Measurements from ENCODE around the gene DRC7.

Gene DRC7

DNA sequence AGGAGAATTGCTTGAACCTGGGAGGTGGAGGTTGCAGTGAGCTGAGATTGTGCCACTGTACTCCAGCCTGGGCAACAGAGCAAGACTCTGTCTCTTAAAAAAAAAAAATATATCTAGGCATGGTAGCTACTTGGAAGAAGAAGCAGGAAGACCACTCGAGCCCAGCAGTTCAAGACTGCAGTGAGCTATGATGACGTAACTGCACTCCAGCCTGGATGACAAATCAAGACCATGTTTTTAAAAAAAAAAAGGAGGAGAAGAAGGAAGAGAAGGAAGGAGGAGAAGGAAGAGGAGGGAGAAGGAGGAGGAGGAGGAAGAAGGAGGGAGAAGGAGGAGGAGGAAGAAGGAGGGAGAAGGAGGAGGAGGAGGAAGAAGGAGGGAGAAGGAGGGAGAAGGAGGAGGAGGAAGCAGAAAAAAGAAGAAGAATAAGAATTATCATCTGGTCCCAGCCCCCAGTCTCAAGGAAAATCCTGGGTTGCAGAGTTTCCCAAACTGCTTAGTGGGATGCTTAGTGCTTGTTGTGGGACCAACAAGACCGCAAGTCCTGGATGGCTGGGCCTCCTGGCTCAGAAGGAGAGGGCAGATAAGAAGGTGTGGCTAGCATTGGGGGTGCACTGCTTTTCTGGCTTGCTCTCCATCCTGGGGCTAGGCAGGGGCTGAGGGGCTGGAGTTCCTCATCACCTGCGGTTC is 3.7 kb upstream of the DRC7 start:
- H3K4me3 ChIP-seq (ENCODE audit: low read length) = no peak overlapping the region
- no peaks in the 10 kb centered on the region for H3K36me3 ChIP-seq (ENCODE audit: insufficient read depth, low read depth, low read length)
- H3K27ac ChIP-seq (ENCODE audit: low read length) = no peak overlapping the region
- H3K4me1 ChIP-seq (ENCODE audit: insufficient read depth, low read length) = no peaks in the 10 kb centered on the region
- no peaks in the 10 kb centered on the region for H3K9me3 ChIP-seq (ENCODE audit: insufficient read depth, low read depth, low read length)
- H3K27me3 ChIP-seq (ENCODE audit: insufficient read depth, low read length) = no peaks in the 10 kb centered on the region
- no peak overlapping the region for H3K9ac ChIP-seq (ENCODE audit: low read depth, low read length)

DNA sequence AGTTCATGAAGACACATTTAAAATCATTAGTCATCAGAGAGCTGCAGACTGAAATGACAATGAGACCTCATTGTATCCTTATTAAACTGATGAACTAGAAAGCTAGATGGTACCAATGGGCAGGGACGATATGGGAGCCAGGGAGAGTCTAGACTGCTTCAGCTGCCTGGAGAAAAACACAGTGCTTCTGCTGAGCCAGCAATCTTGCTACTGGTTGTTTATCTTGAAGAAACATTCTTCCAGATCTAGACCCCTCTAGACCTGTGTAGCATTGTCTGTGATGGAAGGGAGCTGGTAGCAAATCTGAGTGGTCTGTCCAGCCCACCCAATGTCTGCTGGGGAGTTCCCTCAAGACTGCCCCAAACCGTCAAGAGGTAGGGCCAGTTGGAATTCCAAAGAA is 2.0 kb upstream of the DRC7 start:
- Histone ChIP-seq H3K9ac (ENCODE audit: low read depth, low read length) (no peak overlapping the region), H3K27ac (ENCODE audit: low read length) (no peak overlapping the region), H3K9me3 (ENCODE audit: insufficient read depth, low read depth, low read length) (no peaks in the 10 kb centered on the region), H3K4me1 (ENCODE audit: insufficient read depth, low read length) (no peaks in the 10 kb centered on the region), H3K4me3 (ENCODE audit: low read length) (no peak overlapping the region), H3K36me3 (ENCODE audit: insufficient read depth, low read depth, low read length) (no peaks in the 10 kb centered on the region), H3K27me3 (ENCODE audit: insufficient read depth, low read length) (no peaks in the 10 kb centered on the region)

DNA sequence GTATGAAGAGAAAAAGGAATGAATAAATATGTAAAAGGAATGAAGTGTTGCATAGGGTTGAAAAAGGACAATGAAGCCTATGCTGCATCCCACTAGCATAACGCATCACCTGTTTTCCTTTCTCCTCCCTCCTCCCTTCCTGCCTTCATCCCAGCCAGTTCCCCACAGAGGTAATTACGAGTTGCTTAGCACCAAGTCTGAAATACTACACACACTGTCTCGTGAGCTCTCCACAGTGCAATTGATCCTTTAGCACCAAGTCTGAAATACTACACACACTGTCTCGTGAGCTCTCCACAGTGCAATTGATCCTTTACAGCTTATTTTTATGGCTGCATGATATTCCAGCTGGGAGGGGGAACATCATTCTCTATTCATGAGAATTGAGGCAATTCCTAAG is 1.1 kb upstream of the DRC7 start:
- Histone ChIP-seq H3K27ac (ENCODE audit: low read length) (no peak overlapping the region), H3K4me1 (ENCODE audit: insufficient read depth, low read length) (no peaks in the 10 kb centered on the region), H3K27me3 (ENCODE audit: insufficient read depth, low read length) (no peaks in the 10 kb centered on the region)

DNA sequence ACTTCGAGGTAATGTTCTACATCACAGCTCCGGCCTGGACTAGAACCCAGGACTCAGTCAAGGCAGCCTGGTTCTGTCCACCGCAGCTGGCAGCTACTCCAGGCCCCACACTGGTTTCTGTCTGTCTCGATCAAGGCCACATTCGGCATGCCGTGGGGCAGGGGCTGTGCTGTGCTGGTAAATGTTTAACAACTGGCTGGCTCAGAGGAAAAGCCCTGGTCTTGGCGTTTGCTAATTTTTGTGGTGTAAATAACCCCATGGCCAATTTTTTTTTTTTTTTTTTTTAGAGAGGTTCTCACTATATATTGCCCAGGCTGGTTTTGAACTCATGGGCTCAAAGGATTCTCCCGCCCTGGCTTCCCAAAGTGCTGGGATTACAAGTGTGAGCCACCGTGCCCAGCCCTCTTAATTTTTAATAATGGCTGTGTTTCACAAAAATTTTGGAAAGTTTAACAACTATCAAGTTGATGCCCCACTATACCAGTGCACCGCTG is 328 bp upstream of the DRC7 start:
- Histone ChIP-seq H3K36me3 (ENCODE audit: insufficient read depth, low read depth, low read length) (no peaks in the 10 kb centered on the region), H3K27me3 (ENCODE audit: insufficient read depth, low read length) (no peaks in the 10 kb centered on the region), H3K4me3 (ENCODE audit: low read length) (no peak overlapping the region), H3K4me1 (ENCODE audit: insufficient read depth, low read length) (no peaks in the 10 kb centered on the region), H3K9ac (ENCODE audit: low read depth, low read length) (no peak overlapping the region), H3K27ac (ENCODE audit: low read length) (no peak overlapping the region), H3K9me3 (ENCODE audit: insufficient read depth, low read depth, low read length) (no peaks in the 10 kb centered on the region)

More for the DNA sequence above, 1.1 kb upstream of the DRC7 start:
- Histone ChIP-seq H3K9ac (ENCODE audit: low read depth, low read length) (no peak overlapping the region), H3K4me3 (ENCODE audit: low read length) (no peak overlapping the region), H3K9me3 (ENCODE audit: insufficient read depth, low read depth, low read length) (no peaks in the 10 kb centered on the region), H3K36me3 (ENCODE audit: insufficient read depth, low read depth, low read length) (no peaks in the 10 kb centered on the region)

DNA sequence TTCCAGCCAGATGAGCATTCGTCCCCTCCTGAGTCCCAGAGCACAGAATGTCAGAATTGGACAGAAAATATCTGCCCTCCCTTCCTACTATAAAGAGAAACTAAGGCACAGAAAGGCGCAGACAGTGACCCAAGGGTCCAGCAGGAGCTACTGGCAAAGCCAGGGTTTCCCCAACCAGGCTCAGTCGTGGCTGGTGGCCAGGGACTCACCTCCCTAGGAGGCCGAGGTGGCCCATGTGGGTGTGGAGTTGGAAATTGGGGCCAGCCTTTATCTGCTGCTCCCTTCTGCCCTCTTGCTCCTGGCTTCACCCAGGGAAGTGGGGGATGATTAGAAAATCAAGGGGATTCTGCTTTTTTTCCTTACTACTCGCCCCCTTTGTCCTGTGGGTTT is 1.1 kb downstream of the DRC7 start:
- H3K27me3 ChIP-seq (ENCODE audit: insufficient read depth, low read length) = no peaks in the 10 kb centered on the region
- no peaks in the 10 kb centered on the region for H3K4me1 ChIP-seq (ENCODE audit: insufficient read depth, low read length)
- no peaks in the 10 kb centered on the region for H3K36me3 ChIP-seq (ENCODE audit: insufficient read depth, low read depth, low read length)
- no peak overlapping the region for H3K27ac ChIP-seq (ENCODE audit: low read length)
- H3K4me3 ChIP-seq (ENCODE audit: low read length) = no peak overlapping the region
- H3K9me3 ChIP-seq (ENCODE audit: insufficient read depth, low read depth, low read length) = no peaks in the 10 kb centered on the region
- H3K9ac ChIP-seq (ENCODE audit: low read depth, low read length) = no peak overlapping the region

DNA sequence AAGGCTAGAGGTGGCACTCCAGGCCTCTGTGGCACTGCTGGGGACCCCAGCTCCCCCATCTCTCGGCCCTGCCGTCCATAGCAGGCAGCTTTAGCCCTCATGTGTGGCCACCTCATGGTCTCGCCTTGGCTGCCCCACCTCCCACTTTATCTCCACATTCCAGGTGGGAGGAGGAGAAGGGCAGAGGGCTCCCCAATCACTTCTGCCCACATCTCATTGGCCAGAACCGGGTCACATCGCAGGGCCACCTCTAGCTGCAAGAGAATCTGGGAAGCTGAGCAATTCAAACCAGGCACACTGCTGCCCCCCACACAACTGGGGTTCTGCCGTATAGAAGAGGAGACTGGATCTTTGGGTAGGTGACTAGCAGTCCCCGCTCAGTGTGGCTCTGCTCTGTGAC is 1.6 kb downstream of the DRC7 start:
- no peak overlapping the region for H3K4me3 ChIP-seq (ENCODE audit: low read length)
- no peak overlapping the region for H3K27ac ChIP-seq (ENCODE audit: low read length)
- H3K9ac ChIP-seq (ENCODE audit: low read depth, low read length) = no peak overlapping the region
- H3K9me3 ChIP-seq (ENCODE audit: insufficient read depth, low read depth, low read length) = no peaks in the 10 kb centered on the region
- H3K36me3 ChIP-seq (ENCODE audit: insufficient read depth, low read depth, low read length) = no peaks in the 10 kb centered on the region
- H3K27me3 ChIP-seq (ENCODE audit: insufficient read depth, low read length) = no peaks in the 10 kb centered on the region
- no peaks in the 10 kb centered on the region for H3K4me1 ChIP-seq (ENCODE audit: insufficient read depth, low read length)

DNA sequence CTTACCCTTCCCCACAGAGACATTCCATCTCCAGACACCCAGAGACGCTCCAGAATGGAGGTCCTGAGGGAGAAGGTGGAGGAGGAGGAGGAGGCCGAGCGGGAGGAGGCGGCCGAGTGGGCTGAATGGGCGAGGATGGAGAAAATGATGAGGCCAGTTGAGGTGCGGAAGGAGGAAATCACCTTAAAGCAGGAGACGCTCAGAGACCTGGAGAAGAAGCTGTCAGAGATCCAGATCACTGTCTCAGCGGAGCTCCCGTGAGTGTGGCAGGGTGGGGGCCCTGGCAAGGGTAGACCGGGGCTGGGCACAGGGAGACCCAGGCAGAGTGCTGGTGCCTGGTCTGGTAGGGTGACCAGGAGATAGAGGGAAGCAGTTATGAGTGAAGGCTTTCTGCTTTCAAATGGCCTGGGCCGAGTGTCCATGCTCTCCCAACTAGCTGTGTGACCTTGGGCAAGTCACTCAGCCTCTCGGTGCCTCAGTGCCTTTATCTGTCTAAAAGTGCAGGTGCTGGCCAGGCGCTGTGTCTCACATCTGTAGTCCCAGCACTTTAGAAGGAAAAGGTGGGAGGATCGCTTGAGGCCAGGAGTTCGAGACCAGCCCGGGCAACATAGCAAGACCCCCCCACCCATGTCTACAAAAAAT is 3.4 kb downstream of the DRC7 start:
- Histone ChIP-seq H3K27ac (ENCODE audit: low read length) (no peak overlapping the region), H3K4me3 (ENCODE audit: low read length) (no peak overlapping the region), H3K9me3 (ENCODE audit: insufficient read depth, low read depth, low read length) (no peaks in the 10 kb centered on the region), H3K4me1 (ENCODE audit: insufficient read depth, low read length) (no peaks in the 10 kb centered on the region), H3K36me3 (ENCODE audit: insufficient read depth, low read depth, low read length) (no peaks in the 10 kb centered on the region), H3K9ac (ENCODE audit: low read depth, low read length) (no peak overlapping the region), H3K27me3 (ENCODE audit: insufficient read depth, low read length) (no peaks in the 10 kb centered on the region)

DNA sequence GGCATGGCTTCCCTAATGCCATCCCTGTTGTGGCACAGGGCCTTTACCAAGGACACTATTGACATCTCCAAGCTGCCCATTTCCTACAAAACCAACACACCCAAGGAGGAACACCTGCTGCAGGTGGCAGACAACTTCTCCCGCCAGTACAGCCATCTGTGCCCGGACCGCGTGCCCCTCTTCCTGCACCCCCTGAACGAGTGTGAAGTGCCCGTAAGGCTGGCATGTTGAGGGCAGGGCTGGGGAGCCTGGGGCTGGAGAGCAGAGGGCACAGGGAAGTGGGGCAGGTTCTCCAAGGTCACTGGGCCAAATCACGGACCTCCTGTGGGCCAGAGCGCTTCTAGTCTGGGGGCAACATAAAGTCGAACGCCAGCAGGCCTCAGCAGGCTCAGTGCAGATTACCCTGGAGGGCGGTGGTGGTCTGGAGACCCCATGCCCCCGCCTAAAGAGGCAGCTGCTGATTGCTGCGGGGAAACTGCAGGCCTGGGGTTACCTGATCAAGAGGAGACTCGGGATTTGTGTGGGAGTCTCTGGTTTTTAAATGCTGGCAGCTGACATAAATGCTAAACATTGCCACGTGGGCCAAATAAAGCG is 4.3 kb downstream of the DRC7 start:
- Histone ChIP-seq H3K9ac (ENCODE audit: low read depth, low read length) (no peak overlapping the region), H3K36me3 (ENCODE audit: insufficient read depth, low read depth, low read length) (no peaks in the 10 kb centered on the region), H3K27ac (ENCODE audit: low read length) (no peak overlapping the region), H3K9me3 (ENCODE audit: insufficient read depth, low read depth, low read length) (no peaks in the 10 kb centered on the region), H3K27me3 (ENCODE audit: insufficient read depth, low read length) (no peaks in the 10 kb centered on the region), H3K4me1 (ENCODE audit: insufficient read depth, low read length) (no peaks in the 10 kb centered on the region), H3K4me3 (ENCODE audit: low read length) (no peak overlapping the region)

DNA sequence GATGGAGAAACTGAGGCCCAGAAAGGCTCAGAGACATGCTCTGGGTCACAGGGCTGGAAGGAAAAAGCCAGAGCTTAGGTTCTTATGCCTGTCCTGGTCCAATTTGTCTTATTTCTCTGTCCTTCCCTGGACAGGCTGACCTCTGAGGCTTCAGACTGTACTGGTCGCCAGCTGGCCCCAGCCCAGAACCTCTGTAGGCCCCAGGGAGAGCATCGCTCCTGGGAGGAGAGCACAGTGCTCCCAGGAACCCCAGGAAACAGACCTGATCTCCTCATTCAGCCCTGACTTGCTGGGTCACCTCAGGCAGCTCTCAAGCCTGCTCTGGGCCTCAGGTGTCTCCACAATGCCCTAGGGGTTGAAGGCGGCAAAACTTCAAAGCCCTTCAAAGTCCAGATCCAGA is 4.9 kb downstream of the DRC7 start:
- H3K4me1 ChIP-seq (ENCODE audit: insufficient read depth, low read length) = 0 out of 2 replicates have a peak, but pooled peaks cover 2% of the 10 kb centered on the region
- H3K27me3 ChIP-seq (ENCODE audit: insufficient read depth, low read length) = no peaks in the 10 kb centered on the region
- no peak overlapping the region for H3K27ac ChIP-seq (ENCODE audit: low read length)

DNA sequence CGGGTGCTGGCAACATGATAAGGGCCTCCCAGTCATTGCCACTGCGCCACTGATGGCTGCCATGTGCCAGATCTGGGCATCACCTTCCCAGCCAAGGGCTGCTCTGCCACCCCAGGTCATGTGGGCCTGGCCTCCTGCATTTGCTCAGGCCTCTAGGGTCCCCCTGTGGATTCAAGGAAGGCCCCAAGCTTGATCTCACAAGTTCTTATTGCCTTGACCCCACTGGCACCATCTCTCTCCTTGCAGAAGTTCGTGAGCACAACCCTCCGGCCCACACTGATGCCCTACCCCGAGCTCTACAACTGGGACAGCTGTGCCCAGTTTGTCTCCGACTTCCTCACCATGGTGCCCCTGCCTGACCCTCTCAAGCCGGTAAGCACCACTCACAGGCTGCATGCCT is 5.3 kb downstream of the DRC7 start:
- no peak overlapping the region for H3K27ac ChIP-seq (ENCODE audit: low read length)
- H3K36me3 ChIP-seq (ENCODE audit: insufficient read depth, low read depth, low read length) = no peaks in the 10 kb centered on the region
- no peaks in the 10 kb centered on the region for H3K9me3 ChIP-seq (ENCODE audit: insufficient read depth, low read depth, low read length)
- H3K27me3 ChIP-seq (ENCODE audit: insufficient read depth, low read length) = no peaks in the 10 kb centered on the region
- 0 out of 2 replicates have a peak, but pooled peaks cover 2% of the 10 kb centered on the region for H3K4me1 ChIP-seq (ENCODE audit: insufficient read depth, low read length)
- H3K4me3 ChIP-seq (ENCODE audit: low read length) = no peak overlapping the region
- no peak overlapping the region for H3K9ac ChIP-seq (ENCODE audit: low read depth, low read length)

More for the DNA sequence above, 4.9 kb downstream of the DRC7 start:
- H3K36me3 ChIP-seq (ENCODE audit: insufficient read depth, low read depth, low read length) = no peaks in the 10 kb centered on the region
- no peak overlapping the region for H3K9ac ChIP-seq (ENCODE audit: low read depth, low read length)
- H3K9me3 ChIP-seq (ENCODE audit: insufficient read depth, low read depth, low read length) = no peaks in the 10 kb centered on the region
- H3K4me3 ChIP-seq (ENCODE audit: low read length) = no peak overlapping the region

DNA sequence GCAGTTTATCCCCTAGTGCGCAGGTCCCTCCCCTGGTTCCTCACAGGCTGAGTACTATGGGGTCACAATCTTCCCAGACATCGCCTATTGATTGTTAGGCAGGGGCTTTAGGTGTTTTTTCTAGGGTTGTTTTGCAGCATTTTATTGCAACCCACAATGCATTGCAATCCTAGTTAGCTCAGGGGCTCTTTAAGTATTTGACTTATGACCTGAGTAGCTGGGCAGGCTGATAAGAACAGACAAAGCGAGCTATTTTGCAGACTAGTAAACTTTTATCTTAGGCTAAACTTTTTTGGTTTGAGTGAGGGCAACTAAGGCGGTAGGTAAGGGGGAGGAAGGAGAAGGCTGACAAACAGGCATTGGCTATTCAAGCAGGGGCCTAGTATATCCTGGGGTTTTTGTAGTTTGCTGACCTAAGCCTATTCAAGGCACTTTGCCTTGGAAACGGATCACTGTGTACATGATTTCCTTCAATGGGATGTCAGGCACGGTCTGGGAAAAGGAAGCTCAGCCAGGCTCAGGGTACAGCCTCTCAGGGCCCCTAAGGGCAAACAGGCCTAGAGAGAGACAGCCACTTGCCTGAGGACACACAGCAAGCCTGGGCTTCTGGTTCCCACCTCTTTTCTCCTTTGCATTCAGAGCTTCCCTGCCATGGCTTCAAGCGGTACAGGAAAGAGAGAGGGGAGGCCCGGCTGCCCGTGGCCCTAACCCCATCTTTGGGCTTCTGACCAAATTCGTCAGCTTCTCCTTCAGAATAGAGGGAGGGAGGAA is 6.4 kb downstream of the DRC7 start:
- H3K9ac ChIP-seq (ENCODE audit: low read depth, low read length) = no peak overlapping the region; the same call in 1 of the 2 replicates
- H3K4me1 ChIP-seq (ENCODE audit: insufficient read depth, low read length) = 0 out of 2 replicates have a peak, but pooled peaks cover 2% of the 10 kb centered on the region
- no peaks in the 10 kb centered on the region for H3K36me3 ChIP-seq (ENCODE audit: insufficient read depth, low read depth, low read length)
- no peaks in the 10 kb centered on the region for H3K9me3 ChIP-seq (ENCODE audit: insufficient read depth, low read depth, low read length)
- H3K4me3 ChIP-seq (ENCODE audit: low read length) = no peak overlapping the region
- no peaks in the 10 kb centered on the region for H3K27me3 ChIP-seq (ENCODE audit: insufficient read depth, low read length)
- H3K27ac ChIP-seq (ENCODE audit: low read length) = no peak overlapping the region
